B cell (primary cell): ENCODE results near the gene SEMA3F. TPM values are rescaled to one million over a fixed set of nuclear protein-coding genes. Genes with fewer than 3 reads are reported as not detected.
A peak's percentile ranks its signal among the peaks of the same experiment; 100 is the strongest.

Experiments
- ATAC-seq: fragments of 200-7000 bp; cut with Tn5 transposase; one replicate; pipeline ENCODE4 v1.10.0; 2021; ENCODE audit warnings: low read depth, mild to moderate bottlenecking, moderate number of reproducible peaks, moderate library complexity
- CTCF ChIA-PET: fragments of 350-600 bp; sonication (Branson Sonifier 250); formaldehyde crosslinking; loops from one replicate; lab custom pipeline; 2021; ENCODE audit warnings: antibody characterized with exemption, inconsistent platforms; lab: Charles Lee
- POLR2A ChIA-PET: fragments of 350-600 bp; sonication (Branson Sonifier 250); formaldehyde crosslinking; loops from one replicate; lab custom pipeline; 2021; ENCODE audit warnings: antibody characterized with exemption; lab: Charles Lee
- DNase-seq: peaks from one replicate; pipeline ENCODE4 v3.0.0; 2013
- H2AFZ ChIP-seq: 2 replicates; pipeline ENCODE4 v1.6.1; 2012; ENCODE audit warnings: mild to moderate bottlenecking, low read depth, low read length; ENCODE audit not compliant: insufficient read depth, poor library complexity, severe bottlenecking
- H3K27ac ChIP-seq, 2 donors: 1 replicate in 1 of 2; 2 replicates in 1 of 2; pipeline ENCODE4 v1.5.1; 2012 to 2013; ENCODE audit warnings: low read length in 2 of 2, mild to moderate bottlenecking in 2 of 2, moderate library complexity in 1 of 2
- H3K27me3 ChIP-seq, 4 experiments: fragments of 200-600 bp in 1 of 4; sonication (generic) in 1 of 4; replicated peaks in 1 of 4; 1 replicate in 2 of 4; 2 replicates in 2 of 4; pipeline versions ENCODE4 v1.6.1 to v1.7.0; 2013 to 2016; ENCODE audit warnings: low read length in 3 of 4, mild to moderate bottlenecking in 2 of 4, mixed read lengths in 1 of 4, moderate library complexity in 1 of 4; ENCODE audit not compliant: insufficient read depth in 4 of 4, control insufficient read depth in 3 of 4; ENCODE audit errors: control extremely low read depth in 1 of 4
- H3K36me3 ChIP-seq, 2 experiments: replicated peaks in 1 of 2; 1 replicate in 1 of 2; 2 replicates in 1 of 2; pipeline versions ENCODE4 v1.6.1 to v1.7.1; 2013; ENCODE audit warnings: low read length in 1 of 2; ENCODE audit not compliant: insufficient read depth in 2 of 2, control insufficient read depth in 1 of 2; ENCODE audit errors: control extremely low read depth in 1 of 2, extremely low read depth in 1 of 2
- H3K4me1 ChIP-seq, 2 donors: fragments of 200-600 bp in 1 of 2; sonication (generic) in 1 of 2; 1 replicate in 1 of 2; 2 replicates in 1 of 2; pipeline versions ENCODE4 v1.5.1 to v1.6.1; 2013 to 2017; ENCODE audit warnings: low read length in 2 of 2; ENCODE audit not compliant: control insufficient read depth in 2 of 2, insufficient read depth in 2 of 2
- H3K4me2 ChIP-seq: replicated peaks from 2 replicates; pipeline ENCODE3; 2012; ENCODE audit warnings: mild to moderate bottlenecking, low read depth, low read length; ENCODE audit not compliant: poor library complexity, severe bottlenecking
- H3K4me3 ChIP-seq, 5 experiments: fragments of 200-600 bp in 1 of 5; sonication (generic) in 1 of 5; 1 replicate in 3 of 5; 2 replicates in 2 of 5; pipeline versions ENCODE4 v1.5.1 to v1.7.0; 2011 to 2016; ENCODE audit warnings: low read length in 4 of 5, mild to moderate bottlenecking in 4 of 5, low read depth in 2 of 5, control low read depth in 1 of 5, moderate library complexity in 1 of 5; ENCODE audit not compliant: insufficient read depth in 1 of 5; ENCODE audit errors: control extremely low read depth in 1 of 5, extremely low read depth in 1 of 5
- H3K79me2 ChIP-seq: fragments of 200-600 bp; sonication (generic); one replicate; pipeline ENCODE4 v1.6.0; 2016; ENCODE audit warnings: low read length; ENCODE audit not compliant: control insufficient read depth, insufficient read depth
- H3K9ac ChIP-seq: fragments of 200-600 bp; sonication (generic); 2 replicates; pipeline ENCODE4 v1.6.1; 2017; ENCODE audit warnings: mild to moderate bottlenecking, low read length, moderate library complexity
- H3K9me3 ChIP-seq, 3 donors: one replicate each; pipeline versions ENCODE4 v1.6.1 to v1.7.1; 2013; ENCODE audit warnings: low read length in 2 of 3; ENCODE audit not compliant: control insufficient read depth in 2 of 3, insufficient read depth in 1 of 3; ENCODE audit errors: control extremely low read depth in 1 of 3
- H4K20me1 ChIP-seq: 2 replicates; pipeline ENCODE4 v1.6.0; 2012; ENCODE audit warnings: mild to moderate bottlenecking, low read length; ENCODE audit not compliant: insufficient read depth, control insufficient read depth, poor library complexity, severe bottlenecking
- H3K27ac Mint-ChIP-seq: one replicate; pipeline ENCODE4 v1.8.0; 2021; ENCODE audit warnings: mixed read lengths
- H3K27me3 Mint-ChIP-seq: one replicate; pipeline ENCODE4 v1.8.0; 2021; ENCODE audit warnings: mixed read lengths
- H3K4me1 Mint-ChIP-seq: one replicate; pipeline ENCODE4 v1.8.0; 2021; ENCODE audit warnings: mixed read lengths
- H3K4me3 Mint-ChIP-seq: one replicate; pipeline ENCODE4 v1.8.0; 2021; ENCODE audit warnings: mixed read lengths
- H3K9me3 Mint-ChIP-seq: one replicate; pipeline ENCODE4 v1.8.0; 2022; ENCODE audit warnings: mixed read lengths; ENCODE audit not compliant: insufficient read depth
- EZH2 ChIP-seq: IDR thresholded peaks from 2 replicates; pipeline ENCODE4 v1.6.1; 2012; ENCODE audit warnings: borderline replicate concordance, low read depth, mild to moderate bottlenecking, moderate library complexity, low read length; ENCODE audit not compliant: insufficient read depth, poor library complexity, severe bottlenecking
- WGBS: methylation state at CpG from one replicate; pipeline ENCODE4 v1.1.5; 2013; ENCODE audit warnings: missing lambda C conversion rate; ENCODE audit not compliant: insufficient coverage; 5-methylcytosine and 5-hydroxymethylcytosine counted together
- intact Hi-C: fragments of 100-400 bp; cut with micrococcal nuclease; formaldehyde crosslinking; loops from one replicate; pipeline ENCODE4 v1.10.0; 2022
- polyA plus RNA-seq: library from polyadenylated mRNA; depleted of rRNA; stranded (reverse); fragments of >200 nt; gene quantifications from 2 replicates; pipeline ENCODE4 v1.2.3, GENCODE V29; 2012
- small RNA-seq: library from RNA; depleted of rRNA; stranded (forward); fragments of <200 nt; gene quantifications from one replicate; pipeline ENCODE3, GENCODE V24; 2012; ENCODE audit warnings: low replicate concordance, low read depth; ENCODE audit not compliant: insufficient read length
- total RNA-seq, 2 donors: library from RNA; stranded (reverse); fragments of 120-200 nt in 1 of 2; gene quantifications; 1 replicate in 1 of 2; 2 replicates in 1 of 2; pipeline versions ENCODE4 v1.2.3 to v1.2.4, GENCODE V29; 2013 to 2022
- TF ChIP-seq, protein P1 (sequence below): fragments of 200-600 bp; IDR thresholded peaks from one replicate; pipeline ENCODE4 v1.8.0; 2022; ENCODE audit warnings: antibody characterized with exemption, mild to moderate bottlenecking

The SEMA3F gene
- total and polyA plus RNA-seq, 2 donors (not counting 1 experiment from before 2014, with no cell fraction given): 0.27 TPM; not detected in 1

DNA sequence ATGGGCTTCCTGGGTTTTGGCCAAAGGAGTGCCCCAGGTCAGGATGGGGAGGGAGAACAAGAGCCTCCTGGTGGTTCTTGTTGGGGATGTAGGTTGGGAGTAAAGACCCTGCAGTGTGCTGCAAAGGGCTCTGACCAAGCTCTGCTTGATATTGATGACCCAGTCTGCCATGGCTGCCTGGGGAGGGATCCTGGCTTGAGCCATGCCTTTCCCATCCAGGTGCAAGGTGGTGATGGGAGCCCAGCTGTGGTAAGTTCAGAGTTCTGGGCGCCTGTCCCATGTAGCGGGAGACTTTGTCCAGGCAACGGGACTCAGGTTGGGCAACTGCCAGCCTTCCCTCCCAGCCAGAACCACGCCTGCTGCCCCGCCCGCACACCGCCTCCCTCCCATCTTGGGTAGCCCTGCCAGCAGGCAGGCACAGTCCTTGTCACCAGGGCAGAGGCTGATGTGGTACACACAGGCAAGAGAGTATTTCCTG is 83.5 kb downstream of the SEMA3F start:
- TF ChIP-seq, protein P1, sequence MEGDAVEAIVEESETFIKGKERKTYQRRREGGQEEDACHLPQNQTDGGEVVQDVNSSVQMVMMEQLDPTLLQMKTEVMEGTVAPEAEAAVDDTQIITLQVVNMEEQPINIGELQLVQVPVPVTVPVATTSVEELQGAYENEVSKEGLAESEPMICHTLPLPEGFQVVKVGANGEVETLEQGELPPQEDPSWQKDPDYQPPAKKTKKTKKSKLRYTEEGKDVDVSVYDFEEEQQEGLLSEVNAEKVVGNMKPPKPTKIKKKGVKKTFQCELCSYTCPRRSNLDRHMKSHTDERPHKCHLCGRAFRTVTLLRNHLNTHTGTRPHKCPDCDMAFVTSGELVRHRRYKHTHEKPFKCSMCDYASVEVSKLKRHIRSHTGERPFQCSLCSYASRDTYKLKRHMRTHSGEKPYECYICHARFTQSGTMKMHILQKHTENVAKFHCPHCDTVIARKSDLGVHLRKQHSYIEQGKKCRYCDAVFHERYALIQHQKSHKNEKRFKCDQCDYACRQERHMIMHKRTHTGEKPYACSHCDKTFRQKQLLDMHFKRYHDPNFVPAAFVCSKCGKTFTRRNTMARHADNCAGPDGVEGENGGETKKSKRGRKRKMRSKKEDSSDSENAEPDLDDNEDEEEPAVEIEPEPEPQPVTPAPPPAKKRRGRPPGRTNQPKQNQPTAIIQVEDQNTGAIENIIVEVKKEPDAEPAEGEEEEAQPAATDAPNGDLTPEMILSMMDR: no peak
- no peak for TF ChIP-seq EZH2
- H3K4me1 Mint-ChIP-seq: peaks cover 64% of the 10 kb centered on the region
- H3K4me3 Mint-ChIP-seq: peak overlapping the region; percentile 97
- Histone ChIP-seq H3K4me3 (peak overlapping the region; percentile 70 to 100 (median 95)), H3K9ac (peak overlapping the region; percentile 78), H3K36me3 (peaks cover 0 to 28% of the 10 kb centered on the region in 2 experiments), H3K27me3 (no peaks in the 10 kb centered on the region), H2AFZ (no peak overlapping the region), H4K20me1 (peaks cover 70% of the 10 kb centered on the region), H3K79me2 (peaks cover 93% of the 10 kb centered on the region), H3K27ac (peak overlapping the region; percentile 36 to 91), H3K9me3 (no peaks in the 10 kb centered on the region), H3K4me1 (peaks cover 63 to 69% of the 10 kb centered on the region in 2 donors), H3K4me2 (peak overlapping the region; percentile 97)
- no peaks in the 10 kb centered on the region for H3K27me3 Mint-ChIP-seq
- DNase-seq (no peak), ATAC-seq (no peak)
- ChIA-PET POLR2A (interaction anchor here (2.1 kb wide), 1 partner anchor 10 kb away, joined by 13 read pairs; no protein-coding TSS in a partner anchor), CTCF (interaction anchor here (1.0 to 27.3 kb wide), 3 partner anchors 5 to 44 kb away, joined by 3 to 596 read pairs (median 596); partner anchors contain the start of gene GNAI2)
- no peaks in the 10 kb centered on the region for H3K9me3 Mint-ChIP-seq
- WGBS: 76% methylated on average over 7 of the region's 7 CpGs
- intact Hi-C loops: loop anchor here (1.0 to 10.0 kb wide), 6 partner anchors 8 to 1521 kb away; partner anchors contain the start of genes APEH, HYAL2, IP6K2 and USP4
- peak overlapping the region; percentile 97 for H3K27ac Mint-ChIP-seq

Small RNA genes within 50 kb of the gene (small RNA-seq; reads per million reads assigned to genes)
- gene MIR566: not detected
- not detected for gene MIR5787

Other genes starting within 250 kb of the SEMA3F start
- 5.6 and 6.6 TPM in 2 replicates for gene MON1A, start 225.5 kb upstream of the SEMA3F start, total RNA-seq
- gene MON1A, start 225.5 kb upstream of the SEMA3F start, polyA plus RNA-seq: 4.3 and 8.9 TPM in 2 replicates
- gene RBM6, start 215.2 kb upstream of the SEMA3F start, total RNA-seq: 285 and 300 TPM in 2 replicates
- 221 and 223 TPM in 2 replicates for gene RBM6, start 215.2 kb upstream of the SEMA3F start, polyA plus RNA-seq
- gene RBM5, start 66.4 kb upstream of the SEMA3F start, total RNA-seq: 464 and 493 TPM in 2 replicates
- gene RBM5, start 66.4 kb upstream of the SEMA3F start, polyA plus RNA-seq: 405 and 495 TPM in 2 replicates
- gene GNAT1, start 36.3 kb downstream of the SEMA3F start, total RNA-seq: not detected in 2 replicates
- gene GNAT1, start 36.3 kb downstream of the SEMA3F start, polyA plus RNA-seq: not detected in 2 replicates
- gene SLC38A3, start 49.9 kb downstream of the SEMA3F start, total RNA-seq: not detected in 2 replicates
- 0.17 TPM in 1 of 2 replicates, not detected in the other for gene SLC38A3, start 49.9 kb downstream of the SEMA3F start, polyA plus RNA-seq
- gene GNAI2, start 80.9 kb downstream of the SEMA3F start, total RNA-seq: 295 and 302 TPM in 2 replicates
- 384 and 491 TPM in 2 replicates for gene GNAI2, start 80.9 kb downstream of the SEMA3F start, polyA plus RNA-seq
- 0.34 and 0.51 TPM in 2 replicates for gene SEMA3B, start 113.8 kb downstream of the SEMA3F start, total RNA-seq
- 0.52 and 1.2 TPM in 2 replicates for gene SEMA3B, start 113.8 kb downstream of the SEMA3F start, polyA plus RNA-seq
- gene LSMEM2, start 123.8 kb downstream of the SEMA3F start, total RNA-seq: not detected in 2 replicates
- gene LSMEM2, start 123.8 kb downstream of the SEMA3F start, polyA plus RNA-seq: not detected in 2 replicates
- gene IFRD2, start 137.1 kb downstream of the SEMA3F start, total RNA-seq: 55.8 and 63.4 TPM in 2 replicates
- 71.0 and 80.1 TPM in 2 replicates for gene IFRD2, start 137.1 kb downstream of the SEMA3F start, polyA plus RNA-seq
- gene HYAL3, start 144.1 kb downstream of the SEMA3F start, total RNA-seq: 1.9 and 3.7 TPM in 2 replicates
- gene HYAL3, start 144.1 kb downstream of the SEMA3F start, polyA plus RNA-seq: 4.2 and 6.3 TPM in 2 replicates
- gene NAA80, start 144.1 kb downstream of the SEMA3F start, total RNA-seq: 33.8 and 37.8 TPM in 2 replicates
- gene NAA80, start 144.1 kb downstream of the SEMA3F start, polyA plus RNA-seq: 42.3 and 49.0 TPM in 2 replicates
- 0.19 and 0.30 TPM in 2 replicates for gene HYAL1, start 148.2 kb downstream of the SEMA3F start, total RNA-seq
- 0.12 TPM in 1 of 2 replicates, not detected in the other for gene HYAL1, start 148.2 kb downstream of the SEMA3F start, polyA plus RNA-seq
- gene HYAL2, start 167.4 kb downstream of the SEMA3F start, total RNA-seq: 2.8 and 4.2 TPM in 2 replicates
- gene HYAL2, start 167.4 kb downstream of the SEMA3F start, polyA plus RNA-seq: 2.5 and 5.1 TPM in 2 replicates
- 25.5 and 28.2 TPM in 2 replicates for gene TUSC2, start 172.9 kb downstream of the SEMA3F start, total RNA-seq
- 24.0 and 29.3 TPM in 2 replicates for gene TUSC2, start 172.9 kb downstream of the SEMA3F start, polyA plus RNA-seq
- 121 and 124 TPM in 2 replicates for gene RASSF1, start 185.5 kb downstream of the SEMA3F start, total RNA-seq
- 223 and 310 TPM in 2 replicates for gene RASSF1, start 185.5 kb downstream of the SEMA3F start, polyA plus RNA-seq
- gene ZMYND10, start 190.4 kb downstream of the SEMA3F start, total RNA-seq: 1.8 and 3.3 TPM in 2 replicates
- gene ZMYND10, start 190.4 kb downstream of the SEMA3F start, polyA plus RNA-seq: 2.4 and 3.4 TPM in 2 replicates
- gene NPRL2, start 195.5 kb downstream of the SEMA3F start, total RNA-seq: 29.6 and 31.3 TPM in 2 replicates
- 64.6 and 64.9 TPM in 2 replicates for gene NPRL2, start 195.5 kb downstream of the SEMA3F start, polyA plus RNA-seq
- 36.1 and 39.5 TPM in 2 replicates for gene CYB561D2, start 195.5 kb downstream of the SEMA3F start, total RNA-seq
- 58.6 and 78.9 TPM in 2 replicates for gene CYB561D2, start 195.5 kb downstream of the SEMA3F start, polyA plus RNA-seq
- gene TMEM115, start 204.2 kb downstream of the SEMA3F start, total RNA-seq: 26.2 and 27.2 TPM in 2 replicates
- 10.6 and 19.8 TPM in 2 replicates for gene TMEM115, start 204.2 kb downstream of the SEMA3F start, polyA plus RNA-seq